B cell (primary cell): ENCODE results near the gene DSCAML1. TPM values are rescaled to one million over a fixed set of nuclear protein-coding genes. Genes with fewer than 3 reads are reported as not detected.

Experiments used
- ATAC-seq: fragments of 200-7000 bp; cut with Tn5 transposase; one replicate; pipeline ENCODE4 v1.10.0; 2021; ENCODE audit warnings: low read depth, mild to moderate bottlenecking, moderate number of reproducible peaks, moderate library complexity
- CTCF ChIA-PET: fragments of 350-600 bp; sonication (Branson Sonifier 250); formaldehyde crosslinking; loops from one replicate; lab custom pipeline; 2021; ENCODE audit warnings: antibody characterized with exemption, inconsistent platforms; lab: Charles Lee
- POLR2A ChIA-PET: fragments of 350-600 bp; sonication (Branson Sonifier 250); formaldehyde crosslinking; loops from one replicate; lab custom pipeline; 2021; ENCODE audit warnings: antibody characterized with exemption; lab: Charles Lee
- DNase-seq: peaks from one replicate; pipeline ENCODE4 v3.0.0; 2013
- H2AFZ ChIP-seq: 2 replicates; pipeline ENCODE4 v1.6.1; 2012; ENCODE audit warnings: mild to moderate bottlenecking, low read depth, low read length; ENCODE audit not compliant: insufficient read depth, poor library complexity, severe bottlenecking
- H3K27ac ChIP-seq, 2 donors: 1 replicate in 1 of 2; 2 replicates in 1 of 2; pipeline ENCODE4 v1.5.1; 2012 to 2013; ENCODE audit warnings: low read length in 2 of 2, mild to moderate bottlenecking in 2 of 2, moderate library complexity in 1 of 2
- H3K27me3 ChIP-seq, 4 experiments: fragments of 200-600 bp in 1 of 4; sonication (generic) in 1 of 4; replicated peaks in 1 of 4; 1 replicate in 2 of 4; 2 replicates in 2 of 4; pipeline versions ENCODE4 v1.6.1 to v1.7.0; 2013 to 2016; ENCODE audit warnings: low read length in 3 of 4, mild to moderate bottlenecking in 2 of 4, mixed read lengths in 1 of 4, moderate library complexity in 1 of 4; ENCODE audit not compliant: insufficient read depth in 4 of 4, control insufficient read depth in 3 of 4; ENCODE audit errors: control extremely low read depth in 1 of 4
- H3K36me3 ChIP-seq, 2 experiments: replicated peaks in 1 of 2; 1 replicate in 1 of 2; 2 replicates in 1 of 2; pipeline versions ENCODE4 v1.6.1 to v1.7.1; 2013; ENCODE audit warnings: low read length in 1 of 2; ENCODE audit not compliant: insufficient read depth in 2 of 2, control insufficient read depth in 1 of 2; ENCODE audit errors: control extremely low read depth in 1 of 2, extremely low read depth in 1 of 2
- H3K4me1 ChIP-seq, 2 donors: fragments of 200-600 bp in 1 of 2; sonication (generic) in 1 of 2; 1 replicate in 1 of 2; 2 replicates in 1 of 2; pipeline versions ENCODE4 v1.5.1 to v1.6.1; 2013 to 2017; ENCODE audit warnings: low read length in 2 of 2; ENCODE audit not compliant: control insufficient read depth in 2 of 2, insufficient read depth in 2 of 2
- H3K4me2 ChIP-seq: replicated peaks from 2 replicates; pipeline ENCODE3; 2012; ENCODE audit warnings: mild to moderate bottlenecking, low read depth, low read length; ENCODE audit not compliant: poor library complexity, severe bottlenecking
- H3K4me3 ChIP-seq, 5 experiments: fragments of 200-600 bp in 1 of 5; sonication (generic) in 1 of 5; 1 replicate in 3 of 5; 2 replicates in 2 of 5; pipeline versions ENCODE4 v1.5.1 to v1.7.0; 2011 to 2016; ENCODE audit warnings: low read length in 4 of 5, mild to moderate bottlenecking in 4 of 5, low read depth in 2 of 5, control low read depth in 1 of 5, moderate library complexity in 1 of 5; ENCODE audit not compliant: insufficient read depth in 1 of 5; ENCODE audit errors: control extremely low read depth in 1 of 5, extremely low read depth in 1 of 5
- H3K79me2 ChIP-seq: fragments of 200-600 bp; sonication (generic); one replicate; pipeline ENCODE4 v1.6.0; 2016; ENCODE audit warnings: low read length; ENCODE audit not compliant: control insufficient read depth, insufficient read depth
- H3K9ac ChIP-seq: fragments of 200-600 bp; sonication (generic); 2 replicates; pipeline ENCODE4 v1.6.1; 2017; ENCODE audit warnings: mild to moderate bottlenecking, low read length, moderate library complexity
- H3K9me3 ChIP-seq, 3 donors: one replicate each; pipeline versions ENCODE4 v1.6.1 to v1.7.1; 2013; ENCODE audit warnings: low read length in 2 of 3; ENCODE audit not compliant: control insufficient read depth in 2 of 3, insufficient read depth in 1 of 3; ENCODE audit errors: control extremely low read depth in 1 of 3
- H4K20me1 ChIP-seq: 2 replicates; pipeline ENCODE4 v1.6.0; 2012; ENCODE audit warnings: mild to moderate bottlenecking, low read length; ENCODE audit not compliant: insufficient read depth, control insufficient read depth, poor library complexity, severe bottlenecking
- H3K27ac Mint-ChIP-seq: one replicate; pipeline ENCODE4 v1.8.0; 2021; ENCODE audit warnings: mixed read lengths
- H3K27me3 Mint-ChIP-seq: one replicate; pipeline ENCODE4 v1.8.0; 2021; ENCODE audit warnings: mixed read lengths
- H3K4me1 Mint-ChIP-seq: one replicate; pipeline ENCODE4 v1.8.0; 2021; ENCODE audit warnings: mixed read lengths
- H3K4me3 Mint-ChIP-seq: one replicate; pipeline ENCODE4 v1.8.0; 2021; ENCODE audit warnings: mixed read lengths
- H3K9me3 Mint-ChIP-seq: one replicate; pipeline ENCODE4 v1.8.0; 2022; ENCODE audit warnings: mixed read lengths; ENCODE audit not compliant: insufficient read depth
- CTCF ChIP-seq: fragments of 200-600 bp; IDR thresholded peaks from one replicate; pipeline ENCODE4 v1.8.0; 2022; ENCODE audit warnings: antibody characterized with exemption, mild to moderate bottlenecking
- EZH2 ChIP-seq: IDR thresholded peaks from 2 replicates; pipeline ENCODE4 v1.6.1; 2012; ENCODE audit warnings: borderline replicate concordance, low read depth, mild to moderate bottlenecking, moderate library complexity, low read length; ENCODE audit not compliant: insufficient read depth, poor library complexity, severe bottlenecking
- WGBS: methylation state at CpG from one replicate; pipeline ENCODE4 v1.1.5; 2013; ENCODE audit warnings: missing lambda C conversion rate; ENCODE audit not compliant: insufficient coverage; 5-methylcytosine and 5-hydroxymethylcytosine counted together
- intact Hi-C: fragments of 100-400 bp; cut with micrococcal nuclease; formaldehyde crosslinking; loops from one replicate; pipeline ENCODE4 v1.10.0; 2022
- polyA plus RNA-seq: library from polyadenylated mRNA; depleted of rRNA; stranded (reverse); fragments of >200 nt; gene quantifications from 2 replicates; pipeline ENCODE4 v1.2.3, GENCODE V29; 2012
- total RNA-seq, 2 donors: library from RNA; stranded (reverse); fragments of 120-200 nt in 1 of 2; gene quantifications; 1 replicate in 1 of 2; 2 replicates in 1 of 2; pipeline versions ENCODE4 v1.2.3 to v1.2.4, GENCODE V29; 2013 to 2022

Gene DSCAML1
- total and polyA plus RNA-seq, 2 donors (not counting 1 experiment from before 2014, with no cell fraction given), result 1.2 to 6.2 TPM

DNA sequence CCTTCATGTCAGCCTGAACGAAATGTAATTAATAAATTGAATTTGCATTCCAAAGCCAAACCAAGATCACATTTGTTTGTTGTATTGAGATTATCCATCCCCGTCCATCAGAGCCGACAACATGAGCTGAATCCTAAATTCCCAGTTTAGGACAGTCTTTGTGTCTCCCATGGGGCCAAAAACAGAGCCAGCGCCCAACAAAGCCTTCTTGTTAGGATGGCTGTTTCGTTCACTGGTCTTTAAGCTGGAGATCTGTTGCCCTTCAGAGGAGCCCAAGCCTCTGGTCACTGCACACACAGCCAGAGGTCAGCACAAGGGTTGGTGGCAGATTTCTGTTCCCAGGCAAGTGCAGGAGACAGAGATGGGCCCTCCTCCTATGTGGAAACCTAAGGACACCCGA lies 25.8 kb downstream of the DSCAML1 start:
- peaks cover 0 to 2% of the 10 kb centered on the region in 2 experiments for H3K36me3 ChIP-seq
- H3K9ac ChIP-seq, result no peak overlapping the region
- Mint-ChIP-seq H3K4me1 (no peaks in the 10 kb centered on the region), H3K9me3 (no peaks in the 10 kb centered on the region), H3K4me3 (no peak overlapping the region), H3K27me3 (peaks cover 17% of the 10 kb centered on the region), H3K27ac (no peak overlapping the region)
- no peak overlapping the region for H3K4me3 ChIP-seq
- WGBS, result 90% methylated on average over 5 of the region's 6 CpGs
- ATAC-seq (no peak), DNase-seq (no peak)
- no peaks in the 10 kb centered on the region for H4K20me1 ChIP-seq
- H3K9me3 ChIP-seq, result no peaks in the 10 kb centered on the region
- peaks cover 0 to 22% (median 0%) of the 10 kb centered on the region in 4 experiments for H3K27me3 ChIP-seq
- no peaks in the 10 kb centered on the region for H3K79me2 ChIP-seq
- no peak overlapping the region for H3K4me2 ChIP-seq
- POLR2A ChIA-PET, result no interaction called here
- no peak for TF ChIP-seq CTCF
- no peak for TF ChIP-seq EZH2
- CTCF ChIA-PET, result no interaction called here
- no peaks in the 10 kb centered on the region for H3K4me1 ChIP-seq
- intact Hi-C loops, result no loop called here
- no peak overlapping the region for H3K27ac ChIP-seq
- H2AFZ ChIP-seq, result no peak overlapping the region

GRCh38 chr11:117770061-117770460 lies 27.0 kb downstream of the DSCAML1 start:
- Mint-ChIP-seq H3K4me3 (no peak overlapping the region), H3K4me1 (no peaks in the 10 kb centered on the region), H3K9me3 (no peaks in the 10 kb centered on the region), H3K27me3 (peaks cover 17% of the 10 kb centered on the region), H3K27ac (no peak overlapping the region)
- ATAC-seq (no peak), DNase-seq (no peak)
- H3K27ac ChIP-seq, result no peak overlapping the region
- H3K4me3 ChIP-seq, result no peak overlapping the region
- H3K9ac ChIP-seq, result no peak overlapping the region
- H3K9me3 ChIP-seq, result no peaks in the 10 kb centered on the region
- H3K4me1 ChIP-seq, result no peaks in the 10 kb centered on the region
- H3K27me3 ChIP-seq, result peaks cover 0 to 22% (median 0%) of the 10 kb centered on the region in 4 experiments
- H3K79me2 ChIP-seq, result no peaks in the 10 kb centered on the region
- TF ChIP-seq EZH2 (no peak), CTCF (no peak)
- ChIA-PET CTCF (no interaction called here), POLR2A (no interaction called here)
- WGBS, result 96% methylated on average over 4 of the region's 4 CpGs
- no peaks in the 10 kb centered on the region for H4K20me1 ChIP-seq
- H3K4me2 ChIP-seq, result no peak overlapping the region
- H2AFZ ChIP-seq, result no peak overlapping the region
- intact Hi-C loops, result no loop called here
- H3K36me3 ChIP-seq, result no peaks in the 10 kb centered on the region
